IMR-90 (cell line): ENCODE results near the gene TM2D3. TPM values are rescaled to one million over a fixed set of nuclear protein-coding genes. Genes with fewer than 3 reads are reported as not detected.
A peak's percentile ranks its signal among the peaks of the same experiment; 100 is the strongest.

Experiments
- ATAC-seq: fragments of 200-7000 bp; cut with Tn5 transposase; 2 replicates; pipeline ENCODE4 v1.9.1; 2020; ENCODE audit warnings: low read depth, mild to moderate bottlenecking, moderate library complexity
- BruUV-seq: library from RNA; stranded (reverse); fragments of 400-500 nt; replicated peaks from 2 replicates; lab custom pipeline; 2021; lab: Mats Ljungman, UMichigan
- CTCF ChIA-PET: fragments of 300-600 bp; formaldehyde crosslinking; extraction: SDS; loops from one replicate; lab custom pipeline; 2021; ENCODE audit warnings: antibody characterized with exemption; lab: Yijun Ruan, JAX
- POLR2A ChIA-PET: fragments of 300-600 bp; sonication (Branson Sonifier 250); formaldehyde crosslinking; loops from one replicate; lab custom pipeline; 2022; ENCODE audit warnings: antibody characterized with exemption; ENCODE audit not compliant: unreplicated experiment; lab: Charles Lee
- DNase-seq: peaks from one replicate; pipeline ENCODE4 v3.0.0; 2013
- H2AFZ ChIP-seq: replicated peaks from 2 replicates; pipeline ENCODE3; 2013; ENCODE audit warnings: low read length, mild to moderate bottlenecking; ENCODE audit not compliant: poor library complexity
- H2AK5ac ChIP-seq: 2 replicates; pipeline ENCODE4 v1.6.1; 2013; ENCODE audit warnings: low read depth, low read length, inconsistent platforms
- H2AK9ac ChIP-seq: replicated peaks from 2 replicates; pipeline ENCODE3; 2013; ENCODE audit warnings: mild to moderate bottlenecking, low read depth, low read length, moderate library complexity; ENCODE audit not compliant: poor library complexity
- H2BK120ac ChIP-seq: 2 replicates; pipeline ENCODE4 v1.6.1; 2013; ENCODE audit warnings: low read depth, low read length, inconsistent platforms
- H2BK15ac ChIP-seq: 3 replicates; pipeline ENCODE4 v1.6.1; 2013; ENCODE audit warnings: low read depth, low read length, inconsistent platforms
- H2BK20ac ChIP-seq: 2 replicates; pipeline ENCODE4 v1.6.1; 2013; ENCODE audit warnings: low read depth, mild to moderate bottlenecking, inconsistent platforms, low read length, moderate library complexity
- H2BK5ac ChIP-seq: 2 replicates; pipeline ENCODE4 v1.6.1; 2013; ENCODE audit warnings: mild to moderate bottlenecking, low read depth, low read length, inconsistent platforms; ENCODE audit not compliant: poor library complexity, severe bottlenecking
- H3K14ac ChIP-seq: replicated peaks from 2 replicates; pipeline ENCODE4 v1.6.1; 2013; ENCODE audit warnings: low read depth, low read length, inconsistent platforms
- H3K18ac ChIP-seq: 2 replicates; pipeline ENCODE4 v1.6.1; 2013; ENCODE audit warnings: low read depth, low read length, control low read depth
- H3K23ac ChIP-seq: 2 replicates; pipeline ENCODE4 v1.6.1; 2013; ENCODE audit warnings: low read depth, low read length, inconsistent platforms
- H3K27ac ChIP-seq: 2 replicates; pipeline ENCODE4 v1.5.1; 2013; ENCODE audit warnings: mild to moderate bottlenecking, control low read depth, low read length; ENCODE audit not compliant: insufficient read depth
- H3K27me3 ChIP-seq: 2 replicates; pipeline ENCODE4 v1.6.1; 2013; ENCODE audit warnings: low read length; ENCODE audit not compliant: control insufficient read depth, insufficient read depth
- H3K36me3 ChIP-seq: 2 replicates; pipeline ENCODE4 v1.6.1; 2013; ENCODE audit warnings: low read length, mixed read lengths; ENCODE audit not compliant: control insufficient read depth, insufficient read depth
- H3K4ac ChIP-seq: 2 replicates; pipeline ENCODE4 v1.6.1; 2013; ENCODE audit warnings: low read depth, low read length, inconsistent platforms
- H3K4me1 ChIP-seq: 2 replicates; pipeline ENCODE4 v1.6.1; 2013; ENCODE audit warnings: low read length, mixed read lengths; ENCODE audit not compliant: control insufficient read depth, insufficient read depth
- H3K4me2 ChIP-seq: 2 replicates; pipeline ENCODE4 v1.6.1; 2013; ENCODE audit warnings: low read depth, mild to moderate bottlenecking, control low read depth, low read length, moderate library complexity
- H3K4me3 ChIP-seq: 2 replicates; pipeline ENCODE4 v1.5.1; 2013; ENCODE audit warnings: low read depth, mild to moderate bottlenecking, control low read depth, low read length, moderate library complexity; ENCODE audit not compliant: insufficient read depth
- H3K56ac ChIP-seq: 2 replicates; pipeline ENCODE4 v1.6.1; 2013; ENCODE audit warnings: low read length, inconsistent platforms; ENCODE audit not compliant: insufficient read depth; ENCODE audit errors: extremely low read depth
- H3K79me1 ChIP-seq, 2 experiments: 2 replicates each; pipeline ENCODE4 v1.6.1; 2013; ENCODE audit warnings: low read length in 2 of 2, inconsistent platforms in 1 of 2, low read depth in 1 of 2
- H3K9ac ChIP-seq: 2 replicates; pipeline ENCODE4 v1.6.1; 2013; ENCODE audit warnings: low read depth, low read length, control low read depth
- H3K9me1 ChIP-seq: 2 replicates; pipeline ENCODE4 v1.6.1; 2013; ENCODE audit warnings: low read length, inconsistent platforms; ENCODE audit not compliant: insufficient read depth
- H3K9me3 ChIP-seq: 2 replicates; pipeline ENCODE4 v1.6.1; 2013; ENCODE audit warnings: low read length; ENCODE audit not compliant: control insufficient read depth, insufficient read depth
- H4K20me1 ChIP-seq: 2 replicates; pipeline ENCODE4 v1.6.1; 2013; ENCODE audit warnings: low read length, inconsistent platforms; ENCODE audit not compliant: insufficient read depth
- H4K5ac ChIP-seq: 2 replicates; pipeline ENCODE4 v1.6.1; 2013; ENCODE audit warnings: mild to moderate bottlenecking, low read depth, low read length, control low read depth
- H4K8ac ChIP-seq, 2 experiments: 2 replicates each; pipeline ENCODE4 v1.6.1; 2013; ENCODE audit warnings: low read depth in 2 of 2, low read length in 2 of 2, control low read depth in 1 of 2, inconsistent platforms in 1 of 2
- H4K91ac ChIP-seq: 2 replicates; pipeline ENCODE4 v1.6.1; 2013; ENCODE audit warnings: low read depth, low read length, inconsistent platforms; ENCODE audit not compliant: insufficient read depth
- MXI1 ChIP-seq: IDR thresholded peaks from 2 replicates; pipeline ENCODE4 v1.6.1; 2012; ENCODE audit warnings: low read depth, mild to moderate bottlenecking, low read length, moderate library complexity, borderline replicate concordance
- WGBS, 2 experiments: methylation state at CpG; one replicate each; pipeline versions ENCODE4 v1.1.5 to v1.1.7; 2013; ENCODE audit warnings: missing lambda C conversion rate in 2 of 2; ENCODE audit not compliant: insufficient read length in 1 of 2; ENCODE audit errors: extremely low coverage in 2 of 2; 5-methylcytosine and 5-hydroxymethylcytosine counted together
- dilution Hi-C: fragments of 300-500 bp; cut with HindIII; formaldehyde crosslinking; loops from one replicate; pipeline ENCODE4 v1.14.3; 2018; ENCODE audit warnings: low sequenced_read_pairs; ENCODE audit not compliant: unreplicated experiment
- in situ Hi-C: fragments of 300-500 bp; cut with MboI; formaldehyde crosslinking; loops from 3 replicates; pipeline ENCODE4 v1.14.3; 2019; ENCODE audit warnings: low sequenced_read_pairs, inconsistent platforms, mixed read lengths
- intact Hi-C: fragments of 100-400 bp; cut with micrococcal nuclease; formaldehyde crosslinking; loops from 2 replicates; pipeline ENCODE4 v1.10.0; 2022
- polyA plus RNA-seq, 3 experiments: library from polyadenylated mRNA; depleted of rRNA; stranded (reverse); fragments of >200 nt; gene quantifications; 2 replicates each; pipeline ENCODE4 v1.2.3, GENCODE V29; 2012; ENCODE audit warnings: low replicate concordance in 1 of 3
- total RNA-seq: library from RNA; depleted of rRNA; stranded (reverse); fragments of >200 nt; gene quantifications from 2 replicates; pipeline ENCODE4 v1.2.3, GENCODE V29; 2012

TM2D3 gene
- total and polyA plus RNA-seq, 2 of the 4 experiments (the other 2 are of a cell fraction) = 27.4 to 34.5 TPM

GRCh38 chr15:101637516-101637915, 14.7 kb downstream of the TM2D3 start:
- Histone ChIP-seq H3K18ac (no peak overlapping the region), H3K27ac (no peak overlapping the region), H4K20me1 (peaks cover 2% of the 10 kb centered on the region; the same call in 1 of the 2 replicates), H3K4ac (no peak overlapping the region), H2BK15ac (no peak overlapping the region), H2BK5ac (no peak overlapping the region), H3K9me3 (no peaks in the 10 kb centered on the region), H3K9ac (no peak overlapping the region), H4K8ac (no peak overlapping the region), H3K4me2 (no peak overlapping the region), H3K36me3 (peaks cover 6% of the 10 kb centered on the region; the same call in 1 of the 2 replicates), H3K23ac (no peak overlapping the region), H3K27me3 (no peaks in the 10 kb centered on the region), H4K91ac (no peak overlapping the region), H2AK9ac (no peak overlapping the region), H2AFZ (no peak overlapping the region), H3K4me1 (peaks cover 5% of the 10 kb centered on the region), H2AK5ac (no peak overlapping the region), H2BK120ac (no peak overlapping the region), H4K5ac (no peak overlapping the region), H3K9me1 (0 out of 2 replicates have a peak, but pooled peaks cover 4% of the 10 kb centered on the region), H3K4me3 (no peak overlapping the region), H3K14ac (no peak overlapping the region), H3K56ac (no peak overlapping the region), H3K79me1 (peaks cover 7 to 15% of the 10 kb centered on the region in 2 experiments; a peak in 3 of 4 replicates), H2BK20ac (no peak overlapping the region)
- in situ Hi-C loops (no loop called here), intact Hi-C loops (no loop called here), dilution Hi-C loops (no loop called here)
- CTCF ChIA-PET = interaction anchor here (0.6 kb wide), 1 partner anchor 274 kb away, joined by 4 read pairs; no protein-coding TSS in a partner anchor
- ATAC-seq (no peak), DNase-seq (peak; percentile 46)
- BruUV-seq = no TSS peak
- POLR2A ChIA-PET = no interaction called here
- 41% methylated on average over 3 of the region's 6 CpGs; no CpG with 5 or more reads in 1 of the 2 experiments for WGBS, 2 experiments
- TF ChIP-seq MXI1 = no peak
